ENCODE data around the gene VSIG10L2.
"Not testable (repeated sequence)": the region's sequence is repeated elsewhere in the genome, so short reads cannot be mapped to it uniquely, and the experiment has no call there.

Gene VSIG10L2

DNA sequence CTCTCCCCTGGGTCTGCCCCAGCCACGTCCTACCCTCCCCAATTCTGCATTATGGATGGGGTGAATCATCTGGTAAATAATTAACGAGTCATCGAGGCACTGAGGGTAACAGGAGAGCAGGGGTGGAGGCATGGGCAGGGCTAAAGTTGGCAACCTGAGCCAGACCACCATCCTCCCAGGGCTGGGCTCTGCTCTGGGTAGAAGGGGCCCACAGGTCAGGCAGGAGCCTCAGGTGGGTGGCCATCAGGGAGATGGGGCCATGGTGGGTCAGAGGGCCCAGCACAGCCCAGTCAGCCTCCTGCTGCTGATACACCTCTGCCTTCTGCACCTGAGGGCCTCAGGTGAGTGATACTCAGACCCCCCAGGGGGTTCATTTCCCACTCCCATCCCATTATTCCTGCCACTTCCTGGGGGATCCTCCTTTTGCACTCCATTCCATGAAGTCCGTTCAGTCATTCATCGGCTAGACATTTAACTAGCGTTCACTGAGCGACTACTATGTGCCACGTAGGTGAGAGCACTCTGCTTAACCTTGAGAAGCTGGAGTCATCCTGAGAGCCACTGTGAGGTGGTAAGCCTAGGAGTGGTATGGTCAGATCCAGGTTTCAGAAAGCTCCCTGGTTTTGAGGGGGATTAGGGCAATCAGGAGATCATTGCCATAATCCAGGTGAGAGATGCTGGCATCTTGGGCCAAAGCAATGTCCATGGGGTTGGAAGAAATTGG lies at the start of gene VSIG10L2:
VSIG10L2 (plus strand) TSS at position 248 of the 724 bp plus-strand sequence; CDS start at position 260, 12 bp downstream.
- no peak for DNase-seq

DNA sequence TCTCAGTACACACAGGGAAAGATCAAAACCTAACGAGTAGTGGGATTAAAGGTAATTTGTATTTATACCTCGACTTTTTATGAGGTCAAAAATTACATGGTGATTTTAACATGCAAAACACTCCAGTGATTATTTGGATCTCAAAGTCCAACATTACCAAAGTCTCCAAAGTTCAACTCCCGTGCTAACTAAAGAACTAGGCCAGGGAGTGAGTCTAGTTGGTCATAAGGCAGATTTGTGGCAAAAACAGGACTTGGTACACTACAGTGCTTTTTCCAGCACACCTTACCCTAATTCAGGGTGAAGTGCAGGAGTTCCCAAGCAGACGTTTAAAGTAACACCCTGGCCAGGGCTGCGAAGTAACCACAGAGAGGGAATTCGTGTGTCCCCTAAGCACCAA lies 44.0 kb upstream of the VSIG10L2 start:
- DNase-seq = no peak

DNA sequence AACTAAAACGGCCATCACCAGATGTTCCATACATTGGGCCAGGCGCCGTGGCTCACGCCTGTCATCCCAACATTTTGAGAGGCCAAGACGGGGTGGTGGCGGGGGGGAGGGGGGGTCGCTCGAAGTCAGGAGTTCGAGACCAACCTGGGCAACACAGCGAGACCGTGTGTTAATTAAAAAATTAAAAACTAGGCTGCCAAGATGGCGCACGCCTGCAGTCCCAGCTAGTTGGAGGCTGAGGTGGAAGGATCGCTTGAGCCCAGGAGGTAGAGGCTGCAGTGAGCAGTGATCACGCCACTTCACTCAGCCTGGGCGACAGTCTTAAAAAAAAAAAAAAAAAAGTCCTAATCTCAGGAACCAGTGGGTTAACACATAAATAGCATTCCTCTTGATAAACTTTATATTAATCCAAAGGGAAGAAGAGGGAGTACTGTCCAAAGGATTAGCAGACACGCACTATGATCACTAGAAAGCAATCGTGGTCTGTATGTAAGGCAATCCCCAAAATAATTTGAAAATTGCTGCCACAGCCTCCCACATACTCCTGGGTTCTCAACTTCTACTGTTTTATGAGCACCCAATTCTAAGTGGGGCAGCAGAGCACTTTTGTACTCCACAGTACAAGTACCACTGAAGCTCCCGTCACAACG lies 43.4 kb upstream of the VSIG10L2 start:
- DNase-seq = no peak

DNA sequence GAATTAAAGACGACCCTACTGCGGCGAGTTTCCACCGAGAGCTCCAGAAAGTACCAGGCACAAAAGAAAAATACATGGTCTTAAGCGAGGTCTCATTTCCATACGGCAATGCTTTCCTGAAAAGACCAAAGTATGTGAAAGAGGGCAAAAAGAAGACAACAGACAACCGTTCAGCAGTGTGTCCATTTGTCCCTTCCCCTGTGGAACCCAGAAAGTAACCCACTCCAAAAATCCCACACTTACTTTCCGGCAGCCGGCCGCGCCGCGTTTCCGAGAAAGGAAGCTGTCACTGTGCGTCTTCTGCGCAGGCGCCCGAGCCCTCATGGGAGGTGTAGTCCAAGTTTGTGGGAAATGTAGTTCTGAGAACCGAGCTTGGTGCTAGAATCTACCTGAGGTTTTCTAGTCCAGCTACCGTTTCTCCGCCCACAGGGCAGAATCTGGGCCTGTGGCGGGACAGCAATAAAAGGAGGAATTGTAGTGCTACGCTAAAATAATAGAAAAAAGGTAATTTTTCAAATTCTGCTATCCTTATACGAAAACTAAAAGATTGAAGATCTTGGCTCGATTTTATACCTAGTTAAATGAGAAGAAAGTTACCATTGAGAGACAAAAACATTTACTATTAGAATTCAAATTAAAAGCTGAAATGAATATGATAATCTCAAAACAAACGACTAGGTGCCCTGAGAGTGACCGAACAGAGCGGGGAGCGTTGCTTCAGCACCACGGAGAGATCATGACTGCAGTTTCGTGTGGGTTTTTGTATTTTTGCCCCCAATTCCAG lies 42.7 kb upstream of the VSIG10L2 start, which contains the start of gene PUS3:
PUS3 (minus strand) TSS at position 280 of the 784 bp plus-strand sequence. CDS start 6,922 bp downstream, outside the sequence.
- DNase-seq = peak; percentile 74 to 84 (median 77)

DNA sequence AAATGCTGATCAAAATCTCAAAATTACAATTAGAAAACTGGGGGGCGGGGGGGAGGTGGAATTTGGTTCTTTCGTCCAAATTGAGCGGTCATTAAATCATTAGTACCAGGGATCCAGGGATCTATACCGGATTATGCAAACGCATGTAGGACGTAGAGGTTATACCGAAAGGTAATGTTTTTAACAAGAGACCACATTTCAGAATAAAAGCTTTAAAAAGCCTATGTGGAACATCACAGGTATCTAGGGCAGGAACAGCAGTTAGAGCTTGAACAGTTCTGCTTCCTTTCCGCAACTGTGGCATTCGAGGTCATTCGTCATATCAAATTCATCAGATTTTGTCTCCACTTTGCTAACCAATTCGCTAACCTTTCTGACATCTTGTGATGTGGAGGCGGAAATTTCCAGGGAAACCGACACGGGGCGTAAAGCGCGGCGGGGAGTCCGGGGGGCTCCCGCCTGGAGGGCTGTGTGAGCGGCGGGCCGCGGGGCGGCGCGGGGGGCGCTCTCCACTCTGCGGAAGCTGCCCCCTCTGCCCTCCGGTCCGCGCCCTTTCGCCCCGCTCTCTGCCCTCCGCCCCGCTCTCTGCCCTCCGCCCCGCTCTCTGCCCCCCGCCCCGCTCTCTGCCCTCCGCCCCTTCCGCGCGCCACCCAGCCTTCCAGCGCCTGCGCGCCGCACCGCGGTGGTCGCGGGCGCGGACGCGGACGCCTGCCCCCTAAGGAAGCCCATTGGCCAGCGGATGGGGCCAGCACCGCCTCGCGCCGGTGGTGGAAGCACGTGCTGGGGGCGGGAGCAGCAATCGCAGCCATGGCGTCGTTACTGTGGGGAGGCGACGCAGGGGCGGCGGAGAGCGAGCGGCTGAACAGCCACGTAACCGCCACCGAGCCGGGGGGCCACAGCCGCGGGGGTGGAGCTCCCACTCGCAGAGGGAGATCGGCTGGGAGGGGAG lies 41.9 kb upstream of the VSIG10L2 start, which contains the start of gene DDX25:
DDX25 (plus strand) TSS at position 798 of the 949 bp plus-strand sequence; CDS start at position 808, 10 bp downstream.
- peak in 4 of 6 experiments; percentile 11 to 43 (median 22) for DNase-seq

DNA sequence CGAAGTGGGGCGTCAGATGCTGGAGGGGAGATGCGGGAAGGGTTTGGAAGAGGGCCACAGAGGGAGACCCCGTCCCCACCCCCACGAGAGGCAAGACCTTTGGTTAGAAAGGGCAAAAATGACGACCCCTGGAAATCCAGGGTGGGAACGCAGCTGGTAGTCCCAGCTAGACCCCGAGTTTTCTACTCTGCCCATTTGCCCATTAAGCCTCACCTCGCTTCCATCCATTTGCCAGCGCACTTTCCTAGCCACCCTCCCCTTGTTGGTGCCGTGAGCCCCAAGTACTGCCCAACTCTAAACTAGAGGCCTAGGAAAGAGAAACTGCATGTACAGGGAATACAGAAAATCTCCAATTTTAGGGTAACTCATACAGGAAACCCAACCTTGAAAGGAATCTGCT lies 41.2 kb upstream of the VSIG10L2 start:
- no peak for DNase-seq

DNA sequence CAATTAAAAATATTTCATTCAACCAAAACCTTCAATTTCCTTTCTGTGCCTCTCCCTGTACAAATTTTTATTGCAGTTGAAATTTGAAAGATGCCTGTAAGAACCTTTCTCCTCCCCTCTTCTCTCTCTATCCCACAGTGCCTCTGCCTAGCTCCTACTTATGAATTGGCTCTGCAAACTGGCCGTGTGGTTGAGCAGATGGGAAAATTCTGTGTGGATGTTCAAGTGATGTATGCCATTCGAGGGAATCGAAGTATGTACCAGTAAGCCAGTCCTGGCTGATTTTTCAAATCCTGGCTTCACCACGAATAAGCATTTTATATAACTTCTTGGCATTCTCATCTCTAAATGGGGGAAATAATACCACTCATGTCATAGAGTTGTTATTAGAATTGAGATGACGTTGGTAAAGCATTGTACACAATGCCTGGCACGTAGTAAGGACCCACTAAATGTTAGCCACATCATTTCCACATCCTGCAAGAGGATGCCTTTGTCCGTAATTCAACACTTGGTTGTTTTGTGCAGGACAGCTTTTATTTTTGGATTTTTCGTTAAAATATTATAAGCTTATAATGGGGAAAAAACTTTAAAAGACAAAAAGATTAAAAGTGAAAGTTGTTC lies 35.5 kb upstream of the VSIG10L2 start:
- DNase-seq = no peak

DNA sequence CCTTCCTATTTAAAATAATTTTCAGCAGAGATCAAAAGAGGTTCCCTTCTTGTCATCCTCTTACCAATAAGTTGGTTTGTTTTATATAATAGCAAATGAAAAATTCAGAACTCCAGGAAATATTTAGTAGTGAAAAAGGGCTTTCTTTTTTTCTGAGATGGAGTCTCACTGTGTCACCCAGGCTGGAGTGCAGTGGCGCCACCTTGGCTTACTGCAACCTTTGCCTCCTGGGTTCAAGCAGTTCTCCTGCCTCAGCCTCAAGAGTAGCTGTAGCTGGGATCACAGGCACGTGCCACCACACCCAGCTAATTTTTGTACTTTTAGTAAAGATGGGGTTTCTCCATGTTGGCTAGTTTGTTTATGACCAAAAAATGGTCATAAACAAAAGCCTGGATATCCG lies 31.2 kb upstream of the VSIG10L2 start:
- not testable (repeated sequence) for DNase-seq

DNA sequence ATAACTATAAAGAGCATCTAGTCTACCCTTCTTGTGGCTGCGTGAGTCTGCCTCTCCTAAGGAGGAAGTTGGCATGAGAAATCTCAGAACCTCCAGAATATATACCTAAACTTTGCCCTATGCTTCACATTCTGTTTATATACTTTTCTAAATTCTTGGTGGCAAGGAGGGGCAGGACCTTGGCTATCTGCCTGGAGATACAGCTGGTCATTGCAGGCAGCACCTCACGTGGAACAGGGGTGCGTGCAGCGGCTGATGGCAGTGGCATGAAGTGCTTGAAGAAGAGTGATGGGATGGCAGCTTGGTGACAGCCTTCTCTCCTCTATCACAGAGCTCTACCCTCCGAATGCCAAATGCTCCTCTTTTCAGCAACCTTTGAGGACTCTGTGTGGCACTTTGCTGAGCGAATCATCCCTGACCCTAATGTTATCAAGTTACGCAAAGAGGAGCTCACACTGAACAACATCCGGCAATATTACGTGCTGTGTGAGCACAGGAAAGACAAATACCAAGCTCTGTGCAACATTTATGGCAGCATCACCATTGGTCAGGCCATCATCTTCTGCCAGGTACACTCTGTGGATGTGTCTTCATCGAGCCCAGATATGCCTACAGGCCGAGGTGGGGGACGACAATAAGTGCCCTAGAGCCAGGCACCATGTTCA lies 29.0 kb upstream of the VSIG10L2 start:
- no peak for DNase-seq

DNA sequence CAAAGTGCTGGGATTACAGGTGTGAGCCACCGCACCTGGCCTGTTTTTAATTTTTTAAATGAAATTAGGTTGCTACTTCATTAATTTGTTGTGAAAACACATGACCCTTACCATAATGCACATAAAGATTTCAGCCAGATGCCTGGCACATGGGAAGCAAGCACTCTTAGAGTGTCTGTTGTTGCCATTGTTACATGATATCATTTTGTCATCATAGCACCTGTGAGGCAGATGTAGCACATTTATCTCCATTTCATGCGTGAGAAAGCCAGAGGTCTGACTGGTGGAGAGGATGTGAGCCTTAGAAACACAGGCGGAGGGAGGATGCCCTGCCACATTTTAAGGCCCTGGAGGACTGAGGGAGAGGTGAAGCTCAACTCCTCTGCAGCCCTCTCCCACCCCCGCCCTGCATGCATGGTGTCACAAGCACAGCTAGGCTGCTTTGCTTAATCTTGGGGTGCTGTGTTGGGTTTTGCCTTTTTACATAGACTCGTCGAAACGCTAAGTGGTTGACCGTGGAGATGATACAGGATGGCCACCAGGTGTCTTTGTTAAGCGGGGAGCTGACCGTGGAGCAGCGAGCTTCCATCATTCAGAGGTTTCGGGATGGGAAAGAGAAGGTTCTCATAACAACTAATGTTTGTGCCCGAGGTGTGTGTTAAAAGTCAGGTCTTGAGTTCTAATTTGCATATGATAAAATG lies 27.6 kb upstream of the VSIG10L2 start:
- no peak for DNase-seq

DNA sequence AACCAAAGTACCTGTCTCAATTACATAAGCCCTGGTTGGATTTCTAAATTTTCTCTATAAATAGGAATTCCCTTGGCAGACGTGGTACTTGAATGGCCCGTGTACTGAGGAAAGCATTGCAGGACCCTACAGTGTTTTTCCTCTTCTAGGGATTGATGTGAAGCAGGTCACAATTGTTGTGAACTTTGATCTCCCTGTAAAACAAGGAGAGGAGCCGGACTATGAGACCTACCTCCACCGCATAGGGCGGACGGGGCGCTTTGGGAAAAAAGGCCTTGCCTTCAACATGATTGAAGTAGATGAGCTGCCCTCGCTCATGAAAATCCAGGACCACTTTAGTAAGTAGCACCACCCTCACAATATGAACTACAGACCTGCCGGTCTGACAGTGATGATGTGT lies 24.8 kb upstream of the VSIG10L2 start:
- no peak for DNase-seq

DNA sequence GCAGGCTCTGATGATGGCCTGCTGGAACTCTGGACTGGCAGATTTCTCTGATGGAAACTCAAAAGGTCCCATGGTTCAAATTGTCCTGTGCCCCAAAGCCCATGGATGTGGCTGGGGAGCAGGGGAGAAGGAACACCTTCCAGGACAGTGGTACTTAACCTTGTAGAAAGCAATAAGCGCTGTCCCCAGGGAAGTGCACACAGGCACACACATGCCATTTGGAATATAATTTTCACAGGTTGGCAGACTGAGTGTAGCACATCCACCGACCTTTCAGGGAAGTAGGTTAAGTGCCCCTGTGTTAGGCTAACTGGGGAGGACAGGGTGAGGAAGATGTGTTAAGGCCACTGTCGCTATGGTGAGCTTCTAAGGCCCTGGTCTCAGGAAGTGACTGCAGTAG lies 23.7 kb upstream of the VSIG10L2 start:
- DNase-seq = no peak

DNA sequence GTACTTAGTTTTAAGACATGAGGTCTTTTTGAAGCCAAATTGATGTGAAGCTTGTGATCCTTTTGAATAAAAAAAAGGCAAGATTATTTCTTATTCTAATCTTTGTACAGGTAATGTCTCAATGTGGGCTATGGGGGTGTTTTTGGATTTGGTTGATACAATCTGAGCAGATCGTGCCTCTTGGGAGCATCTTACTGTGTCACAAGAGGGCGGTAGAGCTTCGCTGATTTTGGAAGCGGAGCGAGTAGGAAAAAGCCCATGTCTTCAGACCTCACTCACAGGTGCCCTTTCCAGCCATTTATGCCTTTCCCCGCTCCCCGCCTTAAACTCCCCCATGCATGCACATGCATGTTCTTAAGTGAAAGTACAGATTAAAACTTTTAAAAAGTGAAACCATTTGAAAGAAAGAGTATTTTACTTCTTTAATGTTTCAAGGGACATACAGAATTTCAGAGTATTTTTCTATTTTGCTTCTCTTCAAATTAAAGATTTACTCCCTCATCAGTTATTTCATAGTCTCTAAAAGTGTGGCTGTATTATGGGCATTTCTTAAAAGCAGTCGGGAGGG lies 22.7 kb upstream of the VSIG10L2 start:
- DNase-seq = peak; percentile 2 to 67 (median 41)

DNA sequence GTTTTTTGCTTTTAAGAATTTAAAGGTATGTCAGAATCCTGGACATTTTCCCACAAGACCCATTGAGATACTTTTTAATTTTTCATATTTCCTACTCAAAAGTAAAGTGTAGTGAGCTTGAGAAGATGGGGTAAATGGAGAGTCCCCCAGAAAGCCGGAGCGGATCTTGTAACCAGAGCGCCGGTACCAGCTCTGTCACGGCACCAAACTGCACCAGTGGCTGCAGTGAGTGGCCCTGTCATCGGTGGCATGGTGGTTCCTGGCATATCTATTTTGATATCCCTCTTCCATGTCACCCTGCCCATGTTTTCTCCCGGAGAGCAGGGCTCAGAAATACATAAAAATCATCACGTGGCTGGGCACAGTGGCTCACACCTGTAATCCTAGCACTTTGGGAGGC lies 22.2 kb upstream of the VSIG10L2 start:
- DNase-seq = no peak

DNA sequence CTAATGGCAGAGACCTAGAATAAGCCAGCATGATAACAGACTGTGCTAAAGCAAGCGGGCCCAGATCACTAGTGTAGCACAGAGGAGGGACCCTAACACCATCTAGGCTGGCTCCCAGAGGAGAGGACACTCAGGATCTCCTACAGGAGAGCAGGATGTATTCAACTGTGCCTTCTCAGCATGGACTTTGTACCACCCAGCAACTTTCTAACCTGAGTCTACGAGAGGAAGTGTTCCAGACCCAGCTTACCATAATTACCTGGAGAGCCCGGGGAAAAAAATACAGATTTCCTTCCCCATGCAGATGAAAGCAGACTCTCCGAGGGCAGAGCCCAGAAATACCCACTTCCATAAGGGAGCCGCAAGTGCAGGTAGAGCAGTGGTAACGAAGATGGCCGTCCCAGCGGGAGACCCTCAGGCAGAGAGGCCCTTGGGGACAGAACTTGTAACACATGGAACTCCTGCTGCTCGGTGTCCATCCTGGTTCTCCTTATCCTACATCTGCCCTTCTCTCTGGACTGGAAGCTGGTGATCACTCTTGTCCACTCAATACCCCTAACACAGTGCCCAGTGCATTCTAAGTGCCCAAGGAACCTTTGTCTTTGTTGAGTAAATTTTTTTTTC lies 21.3 kb upstream of the VSIG10L2 start:
- DNase-seq = no peak

DNA sequence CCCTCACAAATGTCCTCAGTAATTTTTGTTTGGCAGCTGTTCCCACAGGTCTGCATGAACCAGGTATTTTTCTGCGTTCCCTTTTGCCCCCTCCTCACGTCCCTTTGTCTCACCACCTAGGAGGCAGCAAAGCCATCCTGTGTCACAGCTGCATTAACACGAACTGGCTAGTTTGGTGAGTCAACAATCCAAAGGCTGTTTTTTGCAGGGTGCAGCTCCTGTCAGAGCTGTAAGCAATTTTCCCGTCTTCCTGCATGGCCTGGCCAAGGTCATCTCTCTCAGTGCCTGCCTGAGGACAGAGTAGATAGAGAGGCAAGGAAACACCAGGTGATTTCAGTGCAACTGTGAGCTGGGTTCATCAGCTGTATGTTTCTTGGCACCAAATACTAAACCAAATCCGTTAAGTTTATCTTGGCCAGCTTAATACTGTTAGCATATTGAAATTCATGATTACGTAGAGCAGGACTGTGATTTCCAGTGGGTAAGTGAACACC lies 20.6 kb upstream of the VSIG10L2 start:
- DNase-seq = no peak

DNA sequence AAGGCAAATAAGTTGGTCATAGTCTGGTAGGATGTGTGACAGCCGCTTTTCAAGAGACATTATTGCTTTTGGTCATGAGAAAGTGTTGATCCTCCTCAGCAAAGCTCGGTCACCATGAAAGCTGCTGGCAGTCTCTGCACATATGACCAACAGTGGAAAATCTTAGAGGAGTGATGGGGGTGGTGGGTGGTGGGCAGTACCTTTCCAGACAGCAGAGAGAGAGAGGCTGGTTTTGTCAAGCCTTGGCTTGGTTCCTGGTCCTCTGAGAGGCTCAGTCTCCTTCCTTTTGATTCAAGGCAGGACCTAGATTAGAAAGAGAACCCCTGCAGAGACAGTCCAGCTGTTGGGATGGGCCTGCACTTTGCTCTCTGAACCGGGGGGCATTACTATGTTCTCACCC lies 20.0 kb upstream of the VSIG10L2 start:
- DNase-seq = no peak

DNA sequence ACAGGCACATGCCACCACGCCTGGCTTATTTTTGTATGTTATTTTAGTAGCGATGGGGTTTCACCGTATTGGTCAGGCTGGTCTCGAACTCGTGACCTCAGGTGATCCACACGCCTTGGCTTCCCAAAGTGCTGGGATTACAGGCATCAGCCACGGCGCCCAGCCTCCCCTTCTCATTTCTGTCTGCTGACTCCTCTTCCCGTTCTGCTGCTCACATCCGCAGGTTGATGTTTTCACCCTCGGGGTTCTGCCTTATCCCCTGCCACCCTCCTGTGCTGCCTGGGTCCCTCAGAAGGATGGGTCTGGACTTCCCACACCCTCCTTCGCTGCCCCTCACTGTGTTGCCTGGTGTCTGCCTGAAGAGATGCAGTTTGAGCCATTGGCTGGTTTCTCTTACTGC lies 19.2 kb upstream of the VSIG10L2 start:
- no peak for DNase-seq

DNA sequence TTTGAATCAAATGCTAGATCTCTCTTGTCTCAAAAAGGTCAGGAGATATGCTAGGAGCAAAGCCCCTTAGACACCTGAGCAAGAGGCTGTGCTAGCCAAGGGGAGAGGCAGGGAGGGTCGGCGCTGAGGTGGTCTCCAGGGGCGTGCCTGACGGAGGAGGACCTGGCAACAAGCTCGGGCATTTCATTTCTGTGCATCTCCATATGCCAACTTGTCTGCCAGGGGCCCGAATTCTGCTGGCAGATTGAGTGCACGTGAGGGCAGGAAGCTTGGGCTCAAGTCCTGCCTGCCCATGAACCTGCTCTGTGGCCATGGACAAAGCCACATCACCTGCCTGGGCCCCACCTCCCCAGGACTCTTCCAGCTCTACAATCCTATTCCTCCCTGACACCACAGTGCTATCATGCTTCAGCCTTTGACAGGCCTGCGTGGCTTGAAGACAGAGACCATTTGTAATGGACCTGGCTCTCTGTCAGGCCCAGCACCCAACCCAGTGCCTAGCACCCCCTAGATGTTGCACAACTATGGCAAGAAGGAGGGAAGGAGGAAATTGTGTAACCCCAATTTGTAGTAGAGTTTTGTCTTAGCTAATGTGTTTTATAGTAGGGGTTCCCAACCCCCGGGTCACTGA lies 16.3 kb upstream of the VSIG10L2 start:
- no peak for DNase-seq

Data from stimulated activated naive CD4-positive, alpha-beta T cell (primary cell).